H1 (cell line): ENCODE results near the gene PASD1.

Experiments used
- BCL11A ChIP-seq, 2 experiments: IDR thresholded peaks; one replicate each; pipeline ENCODE4 v1.6.1; 2011; ENCODE audit warnings: low read depth in 2 of 2, low read length in 2 of 2, mild to moderate bottlenecking in 2 of 2
- BRCA1 ChIP-seq: IDR thresholded peaks from 2 replicates; pipeline ENCODE4 v1.6.1; 2012; ENCODE audit warnings: low read depth, low read length, improper control_type of control experiment
- CREB1 ChIP-seq: IDR thresholded peaks from 2 replicates; pipeline ENCODE4 v1.6.1; 2012; ENCODE audit warnings: inconsistent platforms
- CTCF ChIP-seq, 3 experiments: IDR thresholded peaks; 1 replicate in 2 of 3; 2 replicates in 1 of 3; pipeline versions ENCODE4 v1.5.1 to v1.6.1; 2011; ENCODE audit warnings: low read length in 3 of 3, mild to moderate bottlenecking in 3 of 3, inconsistent platforms in 2 of 3, low read depth in 1 of 3, moderate library complexity in 1 of 3; ENCODE audit not compliant: insufficient read depth in 1 of 3; ENCODE audit errors: control extremely low read depth in 1 of 3
- EP300 ChIP-seq, 2 experiments: IDR thresholded peaks; 1 replicate in 1 of 2; 2 replicates in 1 of 2; pipeline ENCODE4 v1.6.1; 2011 to 2012; ENCODE audit warnings: low read depth in 2 of 2, low read length in 2 of 2, mild to moderate bottlenecking in 2 of 2, borderline replicate concordance in 1 of 2, inconsistent platforms in 1 of 2, moderate library complexity in 1 of 2
- EZH2 ChIP-seq: fragments of 200-600 bp; sonication (generic); IDR thresholded peaks from 2 replicates; pipeline ENCODE4 v1.7.1; 2012; ENCODE audit warnings: low read depth, mild to moderate bottlenecking, moderate library complexity, low read length, inconsistent platforms; ENCODE audit not compliant: severe bottlenecking
- GABPA ChIP-seq: IDR thresholded peaks from 2 replicates; pipeline ENCODE4 v1.6.1; 2011; ENCODE audit warnings: mild to moderate bottlenecking, low read length, moderate library complexity, borderline replicate concordance; ENCODE audit not compliant: insufficient read depth
- HDAC6 ChIP-seq: IDR thresholded peaks from one replicate; pipeline ENCODE4 v1.7.1; 2012; ENCODE audit warnings: low read depth, mild to moderate bottlenecking, inconsistent platforms, low read length, moderate library complexity
- NRF1 ChIP-seq: IDR thresholded peaks from 2 replicates; pipeline ENCODE4 v1.6.1; 2011; ENCODE audit warnings: mild to moderate bottlenecking, low read depth, low read length, improper control_type of control experiment
- POLR2A ChIP-seq, 2 experiments: IDR thresholded peaks; 1 replicate in 1 of 2; 2 replicates in 1 of 2; pipeline ENCODE4 v1.6.1; 2011; ENCODE audit warnings: low read depth in 2 of 2, low read length in 2 of 2, mild to moderate bottlenecking in 2 of 2; ENCODE audit errors: control extremely low read depth in 1 of 2
- USF2 ChIP-seq: IDR thresholded peaks from 2 replicates; pipeline ENCODE4 v1.6.1; 2011; ENCODE audit warnings: low read length, improper control_type of control experiment

- TF ChIP-seq POLR2A (IDR thresholded peaks at IDR 0.05; ENCODE audit: control extremely low read depth in 1 of 2, low read depth in 2 of 2, low read length in 2 of 2) (no peak), EZH2 (no peak), CTCF (IDR thresholded peaks at IDR 0.05; ENCODE audit: control extremely low read depth in 1 of 3, insufficient read depth in 1 of 3, low read depth in 1 of 3, low read length in 3 of 3) (no peak), BCL11A (IDR thresholded peaks at IDR 0.05; ENCODE audit: low read depth in 2 of 2, low read length in 2 of 2) (no peak), CREB1 (no peak), EP300 (IDR thresholded peaks at IDR 0.05; ENCODE audit: borderline replicate concordance in 1 of 2, low read depth in 2 of 2, low read length in 2 of 2) (no peak), USF2 (no peak), BRCA1 (no peak), NRF1 (no peak), GABPA (no peak), HDAC6 (no peak)
These were observed 138.7 kb downstream of the PASD1 start for GRCh38 chrX:151702026-151702714.
